SH-SY5Y (cell line): ENCODE data around the gene FAM83F.

Experiments
- GATA2 ChIP-seq: IDR thresholded peaks from 2 replicates; pipeline ENCODE4 v1.6.1; 2011; ENCODE audit warnings: mild to moderate bottlenecking, low read depth, low read length
- GATA3 ChIP-seq: IDR thresholded peaks from 2 replicates; pipeline ENCODE4 v1.6.1; 2011; ENCODE audit warnings: low read depth, mild to moderate bottlenecking, low read length, moderate library complexity

DNA sequence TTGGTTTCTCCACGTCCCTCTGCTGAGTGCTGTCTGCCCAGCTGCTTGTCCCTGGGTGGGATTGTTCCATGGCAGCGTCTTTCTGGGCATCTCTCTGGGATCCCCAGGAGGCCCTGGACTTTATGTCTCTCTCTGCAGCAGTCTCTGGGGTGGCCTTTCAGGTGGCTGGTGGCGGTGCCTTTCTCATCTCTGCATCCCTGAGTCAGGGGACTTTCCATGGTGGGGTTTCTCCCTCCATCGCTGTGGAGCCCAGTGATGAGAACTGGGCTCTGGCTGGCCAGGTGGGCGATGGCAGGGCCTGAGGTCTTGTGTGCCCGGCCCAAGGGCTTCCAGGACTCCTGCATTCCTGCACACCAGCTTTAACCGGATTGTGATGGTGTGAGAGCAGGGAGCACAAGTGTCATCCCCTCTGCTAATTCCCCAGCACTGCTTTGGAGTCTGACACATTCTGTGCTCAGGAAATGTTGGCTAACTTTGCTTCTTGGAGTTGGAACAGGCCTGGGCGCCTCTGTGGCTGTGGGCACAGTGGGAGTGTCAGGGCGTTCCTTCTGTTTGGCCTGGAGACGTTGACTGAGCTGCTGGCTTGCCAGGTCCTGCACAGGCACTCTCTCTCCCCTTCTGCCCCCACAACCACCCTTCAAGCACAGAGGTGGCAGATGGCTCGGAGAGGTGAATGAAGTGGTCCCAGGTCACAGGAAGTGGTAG is 27.9 kb downstream of the FAM83F start:
- TF ChIP-seq GATA2 (no peak), GATA3 (no peak)
